ENCODE measurements around the gene DLG1.
"Not testable (repeated sequence)": the region's sequence is repeated elsewhere in the genome, so short reads cannot be mapped to it uniquely, and the experiment has no call there.

Gene DLG1

GRCh38 chr3:197239857-197240256 is 58.6 kb downstream of the DLG1 start:
- no peak for DNase-seq

- no peak for DNase-seq
These were observed 59.6 kb downstream of the DLG1 start for GRCh38 chr3:197238842-197239241.

- DNase-seq, result no peak
These were observed 60.5 kb downstream of the DLG1 start for GRCh38 chr3:197237897-197238296.

- DNase-seq, result no peak
These were observed 62.0 kb downstream of the DLG1 start for GRCh38 chr3:197236362-197236761.

- DNase-seq, result no peak
These were observed 63.2 kb downstream of the DLG1 start for GRCh38 chr3:197234947-197235914.

- DNase-seq, result no peak
These were observed 67.1 kb downstream of the DLG1 start for GRCh38 chr3:197231321-197231720.

GRCh38 chr3:197229836-197230235 is 68.6 kb downstream of the DLG1 start:
- DNase-seq, result no peak

GRCh38 chr3:197229178-197229577 is 69.2 kb downstream of the DLG1 start:
- no peak for DNase-seq

GRCh38 chr3:197227780-197228574 is 70.4 kb downstream of the DLG1 start:
- no peak for DNase-seq

GRCh38 chr3:197226179-197226578 is 72.2 kb downstream of the DLG1 start:
- peak; percentile 24 for DNase-seq

GRCh38 chr3:197225579-197225978 is 72.8 kb downstream of the DLG1 start:
- DNase-seq, result no peak

- DNase-seq, result peak; percentile 64
These were observed 74.4 kb downstream of the DLG1 start for GRCh38 chr3:197224034-197224444.

GRCh38 chr3:197222937-197223370 is 75.5 kb downstream of the DLG1 start:
- no peak for DNase-seq

- no peak for DNase-seq
These were observed 78.8 kb downstream of the DLG1 start for GRCh38 chr3:197219619-197220018.

GRCh38 chr3:197218210-197218609 is 80.2 kb downstream of the DLG1 start:
- DNase-seq, result no peak

GRCh38 chr3:197216914-197217313 is 81.5 kb downstream of the DLG1 start:
- DNase-seq, result peak; percentile 60

- DNase-seq, result peak; percentile 87
These were observed 82.1 kb downstream of the DLG1 start for GRCh38 chr3:197216169-197216860.

GRCh38 chr3:197212290-197212689 is 86.1 kb downstream of the DLG1 start:
- no peak for DNase-seq

GRCh38 chr3:197211698-197212097 is 86.7 kb downstream of the DLG1 start:
- DNase-seq, result not testable (repeated sequence)

GRCh38 chr3:197209366-197210260 is 88.8 kb downstream of the DLG1 start:
- DNase-seq, result peak; percentile 25

- no peak for DNase-seq
These were observed 91.5 kb downstream of the DLG1 start for GRCh38 chr3:197206913-197207312.

GRCh38 chr3:197205675-197206074 is 92.7 kb downstream of the DLG1 start:
- no peak for DNase-seq

All from fibroblast of skin of right biceps (primary cell).